BJ (cell line): ENCODE results near the gene SFMBT1. TPM values are rescaled to one million over a fixed set of nuclear protein-coding genes. Genes with fewer than 3 reads are reported as not detected.

Experiments used
- CTCF ChIA-PET: fragments of 350-600 bp; formaldehyde crosslinking; extraction: SDS; loops from one replicate; lab custom pipeline; 2021; ENCODE audit warnings: antibody characterized with exemption, inconsistent platforms; lab: Yijun Ruan, JAX
- POLR2A ChIA-PET: fragments of 300-600 bp; sonication (Branson Sonifier 250); formaldehyde crosslinking; extraction: SDS; loops from one replicate; lab custom pipeline; 2021; ENCODE audit warnings: antibody characterized with exemption; lab: Charles Lee
- DNase-seq: peaks from one replicate; pipeline ENCODE4 v3.0.0-alpha.2; 2011; ENCODE audit warnings: low read depth
- H3K27me3 ChIP-seq: 2 replicates; pipeline ENCODE4 v1.6.0; 2011; ENCODE audit warnings: low read length; ENCODE audit not compliant: control insufficient read depth, insufficient read depth
- H3K36me3 ChIP-seq: 2 replicates; pipeline ENCODE4 v1.5.1; 2011; ENCODE audit warnings: low read length; ENCODE audit not compliant: control insufficient read depth, insufficient read depth
- H3K4me3 ChIP-seq: 2 replicates; pipeline ENCODE4 v1.5.1; 2011; ENCODE audit warnings: low read depth, mild to moderate bottlenecking, control low read depth, low read length
- CTCF ChIP-seq: IDR thresholded peaks from 2 replicates; pipeline ENCODE4 v1.5.1; 2011; ENCODE audit warnings: low read depth, mild to moderate bottlenecking, control low read depth, inconsistent platforms, low read length, moderate library complexity; ENCODE audit not compliant: insufficient read depth
- polyA plus RNA-seq: library from polyadenylated mRNA; depleted of rRNA; stranded (reverse); fragments of >200 nt; gene quantifications from 2 replicates; pipeline ENCODE4 v1.2.3, GENCODE V29; 2011

The SFMBT1 gene
- polyA plus RNA-seq, 1 experiment, result 2.1 TPM

GRCh38 chr3:53009826-53010539 lies 35.9 kb downstream of the SFMBT1 start:
- POLR2A ChIA-PET, result no interaction called here
- Histone ChIP-seq H3K36me3 (no peaks in the 10 kb centered on the region), H3K4me3 (no peak overlapping the region), H3K27me3 (no peaks in the 10 kb centered on the region)
- no peak for DNase-seq
- CTCF ChIA-PET, result no interaction called here
- no peak for TF ChIP-seq CTCF

GRCh38 chr3:53008932-53009331 lies 36.9 kb downstream of the SFMBT1 start:
- Histone ChIP-seq H3K4me3 (no peak overlapping the region), H3K27me3 (no peaks in the 10 kb centered on the region), H3K36me3 (no peaks in the 10 kb centered on the region)
- POLR2A ChIA-PET, result no interaction called here
- CTCF ChIA-PET, result no interaction called here
- no peak for DNase-seq
- no peak for TF ChIP-seq CTCF

GRCh38 chr3:53005854-53006513 lies 39.9 kb downstream of the SFMBT1 start:
- Histone ChIP-seq H3K27me3 (no peaks in the 10 kb centered on the region), H3K4me3 (no peak overlapping the region), H3K36me3 (no peaks in the 10 kb centered on the region)
- POLR2A ChIA-PET, result no interaction called here
- CTCF ChIA-PET, result interaction anchor here (1.6 kb wide), 1 partner anchor 22 kb away, joined by 3 read pairs; no protein-coding TSS in a partner anchor
- DNase-seq, result no peak
- no peak for TF ChIP-seq CTCF

DNA sequence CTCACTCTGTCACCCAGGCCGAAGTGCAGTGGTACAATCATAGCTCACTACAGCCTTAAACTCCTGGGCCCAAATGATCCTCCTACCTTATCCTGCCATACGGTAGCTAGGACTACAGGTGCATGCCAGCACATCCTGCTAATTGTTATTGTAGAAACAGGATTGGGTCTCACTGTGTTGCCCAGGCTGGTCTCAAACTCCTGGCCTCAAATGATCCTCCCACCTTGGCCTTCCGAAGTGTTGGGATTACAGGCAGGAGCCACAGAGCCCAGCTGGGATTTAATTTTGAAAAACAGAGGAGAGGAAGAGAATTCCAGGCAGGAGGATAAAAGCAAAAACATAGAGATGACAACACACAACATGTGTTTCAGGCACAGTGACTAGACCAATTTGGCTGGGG lies 40.5 kb downstream of the SFMBT1 start:
- H3K27me3 ChIP-seq, result no peaks in the 10 kb centered on the region
- no peak overlapping the region for H3K4me3 ChIP-seq
- ChIA-PET CTCF (interaction anchor here (0.6 to 1.6 kb wide), 2 partner anchors 18 to 22 kb away, joined by 3 read pairs; no protein-coding TSS in a partner anchor), POLR2A (no interaction called here)
- TF ChIP-seq CTCF, result no peak
- H3K36me3 ChIP-seq, result no peaks in the 10 kb centered on the region
- no peak for DNase-seq

DNA sequence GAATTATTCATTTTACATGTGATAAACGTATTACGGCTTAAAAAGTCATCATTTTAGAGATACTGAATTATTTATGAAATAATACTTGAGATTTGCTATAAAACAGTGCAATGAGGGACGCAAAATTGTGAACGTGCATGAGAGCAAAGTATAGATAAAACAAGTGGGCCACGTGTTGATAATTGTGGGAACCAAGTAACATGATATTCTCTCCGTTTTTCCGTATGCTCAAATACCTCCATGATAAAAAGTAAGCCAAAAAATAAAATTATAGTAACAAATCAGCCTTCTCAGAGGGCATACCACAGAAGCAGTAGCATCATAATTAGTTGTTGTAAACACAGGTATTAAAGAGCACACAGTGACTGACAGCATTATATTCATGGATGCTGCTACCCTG lies 42.6 kb downstream of the SFMBT1 start:
- POLR2A ChIA-PET, result no interaction called here
- Histone ChIP-seq H3K4me3 (no peak overlapping the region), H3K36me3 (no peaks in the 10 kb centered on the region), H3K27me3 (no peaks in the 10 kb centered on the region)
- CTCF ChIA-PET, result no interaction called here
- no peak for TF ChIP-seq CTCF
- DNase-seq, result no peak
